NCI-H510A (cell line): Measurements from ENCODE around the gene ADAMTSL2.

ENCODE experiments used
- DNase-seq: peaks from one replicate; lab custom pipeline; 2025; lab: John Stamatoyannopoulos, UW

The ADAMTSL2 gene

GRCh38 chr9:133575186-133576030 lies 40.9 kb downstream of the ADAMTSL2 start:
- no peak for DNase-seq

GRCh38 chr9:133576031-133576874 lies 41.7 kb downstream of the ADAMTSL2 start:
- peak; percentile 64 for DNase-seq

GRCh38 chr9:133576875-133577736 lies 42.6 kb downstream of the ADAMTSL2 start:
- DNase-seq: no peak

DNA sequence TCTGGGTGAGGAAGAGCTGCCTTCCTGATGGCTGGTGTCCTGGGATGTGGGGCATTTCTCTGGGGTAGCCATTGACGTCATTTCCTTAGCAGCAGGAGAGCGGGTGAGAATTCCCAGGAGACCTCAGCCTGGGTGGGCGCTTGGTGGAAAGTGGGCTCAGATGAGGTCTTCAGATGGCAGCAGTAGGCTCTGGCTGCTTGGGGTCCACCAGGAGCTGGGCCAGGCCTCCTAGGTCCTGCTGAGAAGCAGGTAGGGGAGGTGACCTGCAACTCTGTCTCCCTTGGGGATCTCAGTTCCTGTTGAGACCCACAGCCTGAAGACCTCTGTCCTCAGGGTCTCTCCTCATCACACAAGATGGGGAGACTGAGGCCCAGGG lies 43.2 kb downstream of the ADAMTSL2 start:
- DNase-seq: no peak

DNA sequence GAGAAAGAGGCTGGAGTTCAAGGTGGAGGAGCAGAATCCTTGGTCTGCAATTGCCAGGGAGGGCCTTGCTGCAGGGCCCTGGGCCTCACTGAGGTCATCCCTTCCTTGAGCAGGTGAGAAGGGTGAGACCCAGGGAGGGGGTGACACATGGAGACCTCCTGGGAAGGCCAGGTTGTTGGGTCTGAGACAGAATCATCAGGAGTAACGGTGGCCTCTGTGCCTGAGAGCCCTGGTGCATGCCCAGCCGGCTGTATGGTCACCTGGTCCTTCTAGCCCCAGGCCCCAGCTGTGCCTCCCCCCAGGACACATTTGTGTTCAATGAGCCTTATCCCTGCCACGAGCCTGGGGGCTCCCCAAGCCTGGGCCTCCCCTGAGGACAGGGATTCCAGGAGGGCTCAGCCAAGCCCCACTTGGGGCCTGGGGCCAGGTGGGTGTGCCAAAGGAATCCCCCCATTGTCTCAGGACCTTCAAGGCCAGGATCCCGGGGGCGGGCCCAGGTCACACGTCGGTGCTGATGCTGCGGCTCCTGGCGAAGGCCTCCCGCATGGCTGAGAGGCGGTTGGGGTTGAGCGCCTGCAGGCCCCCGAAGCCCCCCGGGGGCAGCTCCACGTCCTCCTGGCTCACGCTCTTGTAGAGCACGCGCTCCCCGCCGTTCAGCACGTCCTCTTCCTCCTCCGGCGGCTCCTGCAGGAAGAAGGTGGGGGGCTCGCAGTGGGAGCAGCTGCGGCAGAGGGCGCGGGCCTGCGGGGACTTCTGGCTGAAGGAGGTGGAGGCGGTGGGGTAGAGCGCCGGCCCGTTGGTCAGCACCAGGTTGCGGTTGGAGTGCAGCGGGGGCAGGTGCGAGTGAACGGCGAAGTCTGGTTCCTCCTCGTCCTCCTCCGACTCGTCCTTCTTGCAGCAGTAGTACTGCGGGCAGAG lies 44.3 kb downstream of the ADAMTSL2 start:
- DNase-seq: no peak

GRCh38 chr9:133579601-133580418 lies 45.3 kb downstream of the ADAMTSL2 start:
- no peak for DNase-seq

GRCh38 chr9:133580419-133580738 lies 45.9 kb downstream of the ADAMTSL2 start:
- no peak for DNase-seq

GRCh38 chr9:133581011-133581410 lies 46.5 kb downstream of the ADAMTSL2 start:
- DNase-seq: no peak

GRCh38 chr9:133581513-133582343 lies 47.2 kb downstream of the ADAMTSL2 start:
- DNase-seq: no peak

- DNase-seq: no peak
These were observed 48.1 kb downstream of the ADAMTSL2 start for GRCh38 chr9:133582501-133583045.

- no peak for DNase-seq
These were observed 48.6 kb downstream of the ADAMTSL2 start for GRCh38 chr9:133583111-133583510.

GRCh38 chr9:133583586-133583985 lies 49.1 kb downstream of the ADAMTSL2 start:
- peak; percentile 69 for DNase-seq

DNA sequence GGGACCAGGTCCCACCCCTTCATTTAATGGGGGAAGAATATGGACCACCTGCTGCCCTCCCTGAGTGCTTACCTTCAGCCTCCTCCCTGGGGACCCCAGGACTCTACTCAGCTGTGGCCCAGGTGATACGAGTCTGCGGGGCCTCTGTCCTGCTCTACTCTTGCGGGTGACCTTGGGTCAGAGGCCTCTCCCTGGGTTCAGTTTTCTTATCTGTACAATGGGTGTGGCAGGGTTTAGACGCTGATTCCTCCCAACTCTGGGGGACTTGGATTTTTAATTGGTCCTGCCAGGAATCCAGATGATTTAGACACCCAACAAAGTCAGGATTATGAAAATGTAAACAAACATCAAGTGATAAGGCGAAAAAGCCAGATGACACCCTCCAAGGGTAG lies 49.7 kb downstream of the ADAMTSL2 start:
- no peak for DNase-seq

- DNase-seq: peak; percentile 76
These were observed 50.3 kb downstream of the ADAMTSL2 start for GRCh38 chr9:133584559-133585476.

DNA sequence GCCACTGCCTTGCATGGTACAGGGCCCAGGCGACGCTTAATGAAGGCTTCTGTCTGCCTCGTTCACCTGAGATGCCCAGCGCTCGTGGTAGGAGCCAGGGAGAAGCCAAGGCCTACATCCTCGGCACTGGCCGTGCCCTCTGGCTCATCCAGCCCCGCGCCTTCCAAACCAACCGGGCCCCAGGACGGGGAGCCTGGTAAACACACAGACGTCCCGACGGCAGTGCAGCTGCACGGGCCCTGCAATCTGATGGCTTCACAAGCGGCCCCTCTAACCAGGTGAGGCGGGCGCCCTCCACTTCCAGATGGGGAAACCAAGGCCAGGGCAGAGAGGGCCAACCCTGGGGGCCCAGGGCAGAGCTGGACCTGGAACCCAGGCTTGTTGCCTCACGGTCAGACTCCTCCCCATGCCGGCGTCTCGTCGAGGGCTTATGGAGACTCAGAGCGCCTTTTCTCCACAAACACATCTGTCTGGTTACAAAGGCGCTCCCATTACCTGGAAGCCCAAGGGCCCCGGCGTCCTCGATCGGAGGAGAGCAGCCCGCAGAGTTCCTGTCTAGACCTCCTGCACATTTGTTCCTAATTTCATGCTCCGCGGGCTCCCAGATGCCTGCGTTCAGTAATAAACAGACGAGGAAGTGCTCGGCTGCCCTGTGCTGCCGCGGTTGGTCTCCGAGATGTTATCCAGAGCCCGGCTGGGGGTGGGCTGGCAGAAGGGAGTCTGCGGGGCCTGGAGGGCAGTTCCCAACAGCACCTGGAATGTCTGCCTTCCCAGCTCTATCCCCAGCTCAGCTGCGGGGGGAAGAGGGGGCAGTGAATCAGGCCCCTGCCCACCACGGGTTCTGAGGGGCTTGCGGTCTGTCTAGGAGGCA lies 51.2 kb downstream of the ADAMTSL2 start:
- peak; percentile 63 for DNase-seq

- DNase-seq: no peak
These were observed 52.5 kb downstream of the ADAMTSL2 start for GRCh38 chr9:133587051-133587450.

DNA sequence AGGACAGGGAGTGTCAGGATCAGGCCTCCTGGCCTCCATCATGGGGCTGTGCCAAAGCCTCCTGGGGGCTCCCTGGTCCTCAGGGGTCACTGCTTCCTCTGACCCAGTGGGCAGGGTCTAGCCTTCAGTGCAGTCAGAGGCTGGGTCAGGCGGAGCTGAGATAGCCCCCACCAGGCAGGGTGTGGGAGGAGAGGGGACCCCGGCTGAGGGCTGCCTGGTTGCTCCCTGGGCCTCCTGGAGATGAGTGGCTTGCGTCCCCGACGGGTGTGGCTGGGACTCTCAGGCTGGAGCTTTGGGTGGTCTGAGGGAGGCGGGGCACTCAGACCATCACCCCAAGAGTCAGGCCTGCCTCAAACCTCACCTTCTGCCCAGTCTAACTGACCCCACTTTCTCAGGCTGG lies 53.0 kb downstream of the ADAMTSL2 start:
- DNase-seq: no peak
